Central memory CD8-positive, alpha-beta T cell (primary cell): ENCODE measurements around the gene NANOS3.

Source experiments
- ATAC-seq: fragments of 150-1000 bp; cut with Tn5 transposase; replicated peaks from 2 replicates; pipeline ENCODE4 v1.10.0; 2022; ENCODE audit warnings: mild to moderate bottlenecking, moderate FRiP score, moderate number of reproducible peaks; ENCODE audit not compliant: poor library complexity, severe bottlenecking; ENCODE audit errors: extremely low read depth
- DNase-seq, 2 donors: peaks; one replicate each; pipeline ENCODE4 v3.0.0; 2021; ENCODE audit warnings: low spot score in 2 of 2
- H3K27ac Mint-ChIP-seq: one replicate; pipeline ENCODE4 v1.8.0; 2022; ENCODE audit warnings: low read depth, mild to moderate bottlenecking, moderate library complexity, mixed read lengths
- H3K27me3 Mint-ChIP-seq: one replicate; pipeline ENCODE4 v1.8.0; 2022; ENCODE audit warnings: mixed read lengths
- H3K36me3 Mint-ChIP-seq: one replicate; pipeline ENCODE4 v1.8.0; 2022; ENCODE audit warnings: mild to moderate bottlenecking, moderate library complexity, mixed read lengths; ENCODE audit not compliant: insufficient read depth
- H3K4me1 Mint-ChIP-seq: one replicate; pipeline ENCODE4 v1.8.0; 2022; ENCODE audit warnings: mixed read lengths
- H3K4me3 Mint-ChIP-seq: one replicate; pipeline ENCODE4 v1.8.0; 2022; ENCODE audit warnings: mild to moderate bottlenecking, moderate library complexity, mixed read lengths
- H3K9me3 Mint-ChIP-seq: one replicate; pipeline ENCODE4 v1.8.0; 2022; ENCODE audit warnings: mixed read lengths

Gene NANOS3

GRCh38 chr19:13877303-13877702 lies 369 bp downstream of the NANOS3 start:
- H3K36me3 Mint-ChIP-seq: no peaks in the 10 kb centered on the region
- no peak for ATAC-seq
- peaks cover 32% of the 10 kb centered on the region for H3K4me1 Mint-ChIP-seq
- no peaks in the 10 kb centered on the region for H3K9me3 Mint-ChIP-seq
- H3K4me3 Mint-ChIP-seq: no peak overlapping the region
- peaks cover 7% of the 10 kb centered on the region for H3K27me3 Mint-ChIP-seq
- no peak for DNase-seq
- H3K27ac Mint-ChIP-seq: no peak overlapping the region

- no peaks in the 10 kb centered on the region for H3K27me3 Mint-ChIP-seq
- H3K4me3 Mint-ChIP-seq: peak overlapping the region; percentile 67
- H3K9me3 Mint-ChIP-seq: no peaks in the 10 kb centered on the region
- peak overlapping the region; percentile 75 for H3K27ac Mint-ChIP-seq
- H3K4me1 Mint-ChIP-seq: peaks cover 45% of the 10 kb centered on the region
- no peaks in the 10 kb centered on the region for H3K36me3 Mint-ChIP-seq
- peak; percentile 98 for ATAC-seq
- DNase-seq: peak; percentile 99
Measured at GRCh38 chr19:13880059-13881043, 3.4 kb downstream of the NANOS3 start.

- Mint-ChIP-seq H3K9me3 (no peaks in the 10 kb centered on the region), H3K36me3 (no peaks in the 10 kb centered on the region), H3K27me3 (no peaks in the 10 kb centered on the region), H3K4me3 (peak overlapping the region; percentile 67), H3K4me1 (peaks cover 52% of the 10 kb centered on the region), H3K27ac (peak overlapping the region; percentile 75)
- no peak for DNase-seq
- no peak for ATAC-seq
Measured at GRCh38 chr19:13881251-13881691, 4.3 kb downstream of the NANOS3 start.

DNA sequence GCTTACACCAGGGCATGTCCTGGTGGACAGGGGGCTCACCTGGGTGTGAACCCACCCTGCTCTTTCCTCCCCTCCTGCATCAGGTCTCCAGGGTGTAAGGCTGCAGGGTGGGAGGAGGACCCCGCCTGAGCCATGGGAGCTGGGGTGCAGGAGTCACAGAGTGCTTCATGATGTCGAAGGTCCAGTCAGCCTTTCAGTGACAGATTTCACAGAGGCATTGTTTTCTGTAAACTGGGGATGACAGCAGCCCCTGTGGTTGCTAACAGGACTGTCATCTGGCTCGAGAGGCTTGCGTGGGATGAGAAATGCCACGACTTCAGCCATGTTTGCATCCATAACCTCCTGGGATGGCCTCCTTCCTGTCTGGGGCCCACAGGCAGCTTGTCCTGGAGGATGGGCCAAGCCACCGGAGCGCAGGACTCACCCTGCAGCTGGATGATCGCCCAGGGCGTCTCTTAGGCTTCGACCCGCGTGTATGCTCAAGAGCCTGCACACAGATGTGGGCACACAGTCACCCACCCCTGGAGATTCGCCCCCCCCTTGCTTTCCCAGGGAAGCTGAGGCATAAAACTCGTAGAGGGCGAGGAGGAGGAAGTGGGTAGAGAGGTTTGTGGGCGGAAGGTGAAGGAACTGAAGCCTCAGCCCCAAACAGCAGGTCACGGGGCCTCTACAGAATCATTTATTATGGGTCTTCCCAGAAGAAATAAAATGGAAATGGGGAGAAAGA lies 4.9 kb downstream of the NANOS3 start:
- ATAC-seq (no peak), DNase-seq (no peak)
- Mint-ChIP-seq H3K27ac (peak overlapping the region; percentile 75), H3K9me3 (no peaks in the 10 kb centered on the region), H3K27me3 (no peaks in the 10 kb centered on the region), H3K36me3 (no peaks in the 10 kb centered on the region), H3K4me3 (peak overlapping the region; percentile 67), H3K4me1 (peaks cover 54% of the 10 kb centered on the region)

- ATAC-seq: no peak
- Mint-ChIP-seq H3K4me1 (peaks cover 60% of the 10 kb centered on the region), H3K4me3 (peak overlapping the region; percentile 67)
Measured at GRCh38 chr19:13882419-13882795, 5.5 kb downstream of the NANOS3 start.

GRCh38 chr19:13882836-13883235 lies 5.9 kb downstream of the NANOS3 start:
- peaks cover 2% of the 10 kb centered on the region for H3K36me3 Mint-ChIP-seq
- H3K27me3 Mint-ChIP-seq: no peaks in the 10 kb centered on the region
- no peak for DNase-seq
- peaks cover 62% of the 10 kb centered on the region for H3K4me1 Mint-ChIP-seq
- no peak for ATAC-seq
- H3K4me3 Mint-ChIP-seq: peak overlapping the region; percentile 67
- no peak overlapping the region for H3K27ac Mint-ChIP-seq
- no peaks in the 10 kb centered on the region for H3K9me3 Mint-ChIP-seq

More at GRCh38 chr19:13882419-13882795, 5.5 kb downstream of the NANOS3 start:
- no peaks in the 10 kb centered on the region for H3K9me3 Mint-ChIP-seq
- H3K36me3 Mint-ChIP-seq: peaks cover 2% of the 10 kb centered on the region
- H3K27ac Mint-ChIP-seq: peak overlapping the region; percentile 75
- DNase-seq: no peak
- no peaks in the 10 kb centered on the region for H3K27me3 Mint-ChIP-seq

GRCh38 chr19:13883516-13884064 lies 6.7 kb downstream of the NANOS3 start:
- peaks cover 62% of the 10 kb centered on the region for H3K4me1 Mint-ChIP-seq
- H3K36me3 Mint-ChIP-seq: peaks cover 2% of the 10 kb centered on the region
- H3K27me3 Mint-ChIP-seq: no peaks in the 10 kb centered on the region
- H3K27ac Mint-ChIP-seq: peak overlapping the region; percentile 91
- ATAC-seq (no peak), DNase-seq (no peak)
- H3K9me3 Mint-ChIP-seq: no peaks in the 10 kb centered on the region
- H3K4me3 Mint-ChIP-seq: no peak overlapping the region

DNA sequence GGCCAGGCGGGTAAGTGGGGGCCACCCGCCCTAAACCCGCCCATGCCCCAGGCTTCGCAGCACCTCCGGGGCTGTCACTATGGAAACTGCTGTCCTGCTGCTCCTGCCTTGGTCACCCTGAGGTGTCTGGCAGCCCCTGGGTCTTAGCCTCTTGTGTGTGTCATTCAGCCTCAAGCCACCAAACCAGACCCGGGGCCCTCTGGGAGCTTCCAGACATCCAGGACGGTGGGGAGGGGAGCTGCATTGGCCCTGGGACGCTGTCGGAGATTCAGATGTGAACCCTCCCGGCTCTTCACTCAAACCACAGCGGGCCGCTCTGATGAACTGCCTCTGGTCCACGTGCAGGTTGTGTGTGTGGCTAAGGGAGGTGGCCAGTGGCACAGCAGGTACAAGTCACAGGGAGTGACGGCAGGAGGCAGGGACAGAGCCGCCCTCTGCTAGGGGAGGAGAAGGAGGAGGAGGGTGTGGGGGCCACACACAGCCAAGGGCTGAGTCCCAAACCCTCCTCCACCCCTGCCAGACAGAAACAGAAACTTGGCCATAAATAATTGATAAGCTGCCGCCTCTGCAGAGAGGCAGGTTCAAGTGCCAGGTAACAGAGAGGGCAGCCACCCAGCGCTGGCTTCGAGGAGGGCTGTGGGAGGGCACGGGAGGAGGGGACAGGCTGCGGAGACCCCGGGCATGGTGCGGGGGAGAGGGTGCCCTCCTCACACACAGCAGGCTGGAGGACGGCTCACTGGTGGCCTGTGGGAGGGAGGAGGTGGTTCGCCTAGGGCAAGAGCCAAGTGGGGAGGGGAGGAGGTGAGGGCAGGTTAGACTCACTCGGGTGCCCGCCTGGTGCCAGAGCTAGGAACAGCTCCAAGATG lies 8.0 kb downstream of the NANOS3 start:
- H3K4me3 Mint-ChIP-seq: no peak overlapping the region
- no peak for DNase-seq
- peaks cover 2% of the 10 kb centered on the region for H3K36me3 Mint-ChIP-seq
- ATAC-seq: no peak
- H3K9me3 Mint-ChIP-seq: no peaks in the 10 kb centered on the region
- H3K27me3 Mint-ChIP-seq: no peaks in the 10 kb centered on the region
- peak overlapping the region; percentile 91 for H3K27ac Mint-ChIP-seq
- peaks cover 61% of the 10 kb centered on the region for H3K4me1 Mint-ChIP-seq

DNA sequence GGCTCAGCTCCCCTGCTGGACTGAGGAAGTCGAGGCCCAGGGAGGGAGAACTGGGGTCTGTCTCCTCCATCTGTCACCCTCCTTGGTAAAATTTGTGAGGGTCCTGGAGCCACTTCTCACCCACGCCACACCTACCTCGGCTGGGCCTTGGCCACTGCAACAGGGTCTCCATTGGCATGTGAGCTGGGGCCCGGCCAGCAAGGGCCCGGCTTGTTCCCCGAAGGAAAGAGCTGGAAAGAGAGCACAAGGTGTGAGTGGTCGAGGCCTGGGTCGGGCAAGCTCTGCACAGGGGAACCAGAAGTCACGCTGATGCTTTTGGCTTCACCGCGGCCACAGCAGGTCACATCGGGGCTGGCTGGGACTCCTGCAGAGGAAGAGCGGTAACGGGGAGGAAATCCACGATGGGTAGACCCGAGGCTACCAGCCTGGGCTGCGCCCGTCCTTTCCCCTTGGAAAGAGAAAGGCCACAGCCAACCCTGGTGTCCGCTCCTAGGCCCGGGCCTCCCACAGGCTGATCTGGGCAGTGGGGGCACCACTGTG lies 9.0 kb downstream of the NANOS3 start:
- Mint-ChIP-seq H3K9me3 (no peaks in the 10 kb centered on the region), H3K36me3 (peaks cover 2% of the 10 kb centered on the region), H3K27ac (peak overlapping the region; percentile 91), H3K4me3 (peak overlapping the region; percentile 70), H3K4me1 (peaks cover 52% of the 10 kb centered on the region), H3K27me3 (no peaks in the 10 kb centered on the region)
- DNase-seq: no peak
- no peak for ATAC-seq

GRCh38 chr19:13887018-13887436 lies 10.1 kb downstream of the NANOS3 start:
- Mint-ChIP-seq H3K27ac (peak overlapping the region; percentile 91), H3K36me3 (peaks cover 2% of the 10 kb centered on the region), H3K4me1 (peaks cover 41% of the 10 kb centered on the region), H3K4me3 (peak overlapping the region; percentile 70), H3K9me3 (no peaks in the 10 kb centered on the region), H3K27me3 (no peaks in the 10 kb centered on the region)
- peak; percentile 97 for ATAC-seq
- peak in 1 of 2 donors; percentile 72 for DNase-seq

DNA sequence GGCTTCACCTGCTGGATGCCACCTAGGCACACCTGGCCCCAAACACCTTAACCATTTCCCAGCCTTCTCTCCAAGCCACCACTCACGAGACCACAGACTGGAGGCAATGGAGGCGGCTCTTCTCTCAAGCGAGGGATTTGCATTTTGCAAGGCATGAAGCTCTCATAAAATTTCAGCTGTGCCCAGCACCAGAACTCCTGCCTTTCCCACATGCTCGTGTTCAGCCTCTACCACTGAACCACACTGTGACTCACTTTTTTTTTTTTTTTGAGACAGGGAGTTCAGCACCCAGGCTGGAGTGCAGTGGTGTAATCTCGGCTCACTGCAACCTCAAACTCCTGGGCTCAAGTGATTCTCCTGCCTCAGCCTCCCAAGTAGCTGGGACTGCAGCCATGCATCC lies 10.6 kb downstream of the NANOS3 start:
- peak; percentile 69 for ATAC-seq
- peak overlapping the region; percentile 91 for H3K27ac Mint-ChIP-seq
- peaks cover 36% of the 10 kb centered on the region for H3K4me1 Mint-ChIP-seq
- peaks cover 2% of the 10 kb centered on the region for H3K36me3 Mint-ChIP-seq
- no peak for DNase-seq
- no peaks in the 10 kb centered on the region for H3K9me3 Mint-ChIP-seq
- H3K4me3 Mint-ChIP-seq: peak overlapping the region; percentile 70
- no peaks in the 10 kb centered on the region for H3K27me3 Mint-ChIP-seq
